IMR-90 (cell line): ENCODE data around the gene HNRNPR. TPM values are rescaled to one million over a fixed set of nuclear protein-coding genes. Genes with fewer than 3 reads are reported as not detected.

Experiments used
- ATAC-seq: fragments of 200-7000 bp; cut with Tn5 transposase; 2 replicates; pipeline ENCODE4 v1.9.1; 2020; ENCODE audit warnings: low read depth, mild to moderate bottlenecking, moderate library complexity
- BruUV-seq: library from RNA; stranded (reverse); fragments of 400-500 nt; replicated peaks from 2 replicates; lab custom pipeline; 2021; lab: Mats Ljungman, UMichigan
- CTCF ChIA-PET: fragments of 300-600 bp; formaldehyde crosslinking; extraction: SDS; loops from one replicate; lab custom pipeline; 2021; ENCODE audit warnings: antibody characterized with exemption; lab: Yijun Ruan, JAX
- POLR2A ChIA-PET: fragments of 300-600 bp; sonication (Branson Sonifier 250); formaldehyde crosslinking; loops from one replicate; lab custom pipeline; 2022; ENCODE audit warnings: antibody characterized with exemption; ENCODE audit not compliant: unreplicated experiment; lab: Charles Lee
- DNase-seq: peaks from one replicate; pipeline ENCODE4 v3.0.0; 2013
- H2AFZ ChIP-seq: replicated peaks from 2 replicates; pipeline ENCODE3; 2013; ENCODE audit warnings: low read length, mild to moderate bottlenecking; ENCODE audit not compliant: poor library complexity
- H2AK5ac ChIP-seq: 2 replicates; pipeline ENCODE4 v1.6.1; 2013; ENCODE audit warnings: low read depth, low read length, inconsistent platforms
- H2AK9ac ChIP-seq: replicated peaks from 2 replicates; pipeline ENCODE3; 2013; ENCODE audit warnings: mild to moderate bottlenecking, low read depth, low read length, moderate library complexity; ENCODE audit not compliant: poor library complexity
- H2BK120ac ChIP-seq: 2 replicates; pipeline ENCODE4 v1.6.1; 2013; ENCODE audit warnings: low read depth, low read length, inconsistent platforms
- H2BK15ac ChIP-seq: 3 replicates; pipeline ENCODE4 v1.6.1; 2013; ENCODE audit warnings: low read depth, low read length, inconsistent platforms
- H2BK20ac ChIP-seq: 2 replicates; pipeline ENCODE4 v1.6.1; 2013; ENCODE audit warnings: low read depth, mild to moderate bottlenecking, inconsistent platforms, low read length, moderate library complexity
- H2BK5ac ChIP-seq: 2 replicates; pipeline ENCODE4 v1.6.1; 2013; ENCODE audit warnings: mild to moderate bottlenecking, low read depth, low read length, inconsistent platforms; ENCODE audit not compliant: poor library complexity, severe bottlenecking
- H3K14ac ChIP-seq: replicated peaks from 2 replicates; pipeline ENCODE4 v1.6.1; 2013; ENCODE audit warnings: low read depth, low read length, inconsistent platforms
- H3K18ac ChIP-seq: 2 replicates; pipeline ENCODE4 v1.6.1; 2013; ENCODE audit warnings: low read depth, low read length, control low read depth
- H3K23ac ChIP-seq: 2 replicates; pipeline ENCODE4 v1.6.1; 2013; ENCODE audit warnings: low read depth, low read length, inconsistent platforms
- H3K27ac ChIP-seq: 2 replicates; pipeline ENCODE4 v1.5.1; 2013; ENCODE audit warnings: mild to moderate bottlenecking, control low read depth, low read length; ENCODE audit not compliant: insufficient read depth
- H3K27me3 ChIP-seq: 2 replicates; pipeline ENCODE4 v1.6.1; 2013; ENCODE audit warnings: low read length; ENCODE audit not compliant: control insufficient read depth, insufficient read depth
- H3K36me3 ChIP-seq: 2 replicates; pipeline ENCODE4 v1.6.1; 2013; ENCODE audit warnings: low read length, mixed read lengths; ENCODE audit not compliant: control insufficient read depth, insufficient read depth
- H3K4ac ChIP-seq: 2 replicates; pipeline ENCODE4 v1.6.1; 2013; ENCODE audit warnings: low read depth, low read length, inconsistent platforms
- H3K4me1 ChIP-seq: 2 replicates; pipeline ENCODE4 v1.6.1; 2013; ENCODE audit warnings: low read length, mixed read lengths; ENCODE audit not compliant: control insufficient read depth, insufficient read depth
- H3K4me2 ChIP-seq: 2 replicates; pipeline ENCODE4 v1.6.1; 2013; ENCODE audit warnings: low read depth, mild to moderate bottlenecking, control low read depth, low read length, moderate library complexity
- H3K4me3 ChIP-seq: 2 replicates; pipeline ENCODE4 v1.5.1; 2013; ENCODE audit warnings: low read depth, mild to moderate bottlenecking, control low read depth, low read length, moderate library complexity; ENCODE audit not compliant: insufficient read depth
- H3K56ac ChIP-seq: 2 replicates; pipeline ENCODE4 v1.6.1; 2013; ENCODE audit warnings: low read length, inconsistent platforms; ENCODE audit not compliant: insufficient read depth; ENCODE audit errors: extremely low read depth
- H3K79me1 ChIP-seq, 2 experiments: 2 replicates each; pipeline ENCODE4 v1.6.1; 2013; ENCODE audit warnings: low read length in 2 of 2, inconsistent platforms in 1 of 2, low read depth in 1 of 2
- H3K9ac ChIP-seq: 2 replicates; pipeline ENCODE4 v1.6.1; 2013; ENCODE audit warnings: low read depth, low read length, control low read depth
- H3K9me1 ChIP-seq: 2 replicates; pipeline ENCODE4 v1.6.1; 2013; ENCODE audit warnings: low read length, inconsistent platforms; ENCODE audit not compliant: insufficient read depth
- H3K9me3 ChIP-seq: 2 replicates; pipeline ENCODE4 v1.6.1; 2013; ENCODE audit warnings: low read length; ENCODE audit not compliant: control insufficient read depth, insufficient read depth
- H4K20me1 ChIP-seq: 2 replicates; pipeline ENCODE4 v1.6.1; 2013; ENCODE audit warnings: low read length, inconsistent platforms; ENCODE audit not compliant: insufficient read depth
- H4K5ac ChIP-seq: 2 replicates; pipeline ENCODE4 v1.6.1; 2013; ENCODE audit warnings: mild to moderate bottlenecking, low read depth, low read length, control low read depth
- H4K8ac ChIP-seq, 2 experiments: 2 replicates each; pipeline ENCODE4 v1.6.1; 2013; ENCODE audit warnings: low read depth in 2 of 2, low read length in 2 of 2, control low read depth in 1 of 2, inconsistent platforms in 1 of 2
- H4K91ac ChIP-seq: 2 replicates; pipeline ENCODE4 v1.6.1; 2013; ENCODE audit warnings: low read depth, low read length, inconsistent platforms; ENCODE audit not compliant: insufficient read depth
- BHLHE40 ChIP-seq: fragments of 150-350 bp; IDR thresholded peaks from 2 replicates; pipeline ENCODE4 v1.6.1; 2016; ENCODE audit warnings: mild to moderate bottlenecking, low read depth, low read length
- CEBPB ChIP-seq: IDR thresholded peaks from 2 replicates; pipeline ENCODE4 v1.6.1; 2012; ENCODE audit warnings: low read depth, low read length, improper control_type of control experiment
- CHD1 ChIP-seq: IDR thresholded peaks from 2 replicates; pipeline ENCODE4 v1.6.1; 2012; ENCODE audit warnings: low read depth, low read length, improper control_type of control experiment
- FOS ChIP-seq: fragments of 150-350 bp; IDR thresholded peaks from 2 replicates; pipeline ENCODE4 v1.6.1; 2016; ENCODE audit warnings: low read depth, low read length
- MAFK ChIP-seq: IDR thresholded peaks from 2 replicates; pipeline ENCODE4 v1.6.1; 2012; ENCODE audit warnings: low read depth, low read length, improper control_type of control experiment
- MXI1 ChIP-seq: IDR thresholded peaks from 2 replicates; pipeline ENCODE4 v1.6.1; 2012; ENCODE audit warnings: low read depth, mild to moderate bottlenecking, low read length, moderate library complexity, borderline replicate concordance
- NFE2L2 ChIP-seq: fragments of 150-350 bp; IDR thresholded peaks from 2 replicates; pipeline ENCODE4 v1.6.1; 2016; ENCODE audit warnings: low read depth, mild to moderate bottlenecking, low read length
- POLR2A ChIP-seq: IDR thresholded peaks from 2 replicates; pipeline ENCODE4 v1.6.1; 2012; ENCODE audit warnings: mild to moderate bottlenecking, low read depth, low read length
- RAD21 ChIP-seq: IDR thresholded peaks from 2 replicates; pipeline ENCODE4 v1.6.1; 2012; ENCODE audit warnings: low read length, improper control_type of control experiment
- SMC3 ChIP-seq: fragments of 150-350 bp; IDR thresholded peaks from 2 replicates; pipeline ENCODE4 v1.6.1; 2016; ENCODE audit warnings: low read depth, mild to moderate bottlenecking, antibody characterized with exemption, low read length, moderate library complexity
- WGBS, 2 experiments: methylation state at CpG; one replicate each; pipeline versions ENCODE4 v1.1.5 to v1.1.7; 2013; ENCODE audit warnings: missing lambda C conversion rate in 2 of 2; ENCODE audit not compliant: insufficient read length in 1 of 2; ENCODE audit errors: extremely low coverage in 2 of 2; 5-methylcytosine and 5-hydroxymethylcytosine counted together
- dilution Hi-C: fragments of 300-500 bp; cut with HindIII; formaldehyde crosslinking; loops from one replicate; pipeline ENCODE4 v1.14.3; 2018; ENCODE audit warnings: low sequenced_read_pairs; ENCODE audit not compliant: unreplicated experiment
- in situ Hi-C: fragments of 300-500 bp; cut with MboI; formaldehyde crosslinking; loops from 3 replicates; pipeline ENCODE4 v1.14.3; 2019; ENCODE audit warnings: low sequenced_read_pairs, inconsistent platforms, mixed read lengths
- intact Hi-C: fragments of 100-400 bp; cut with micrococcal nuclease; formaldehyde crosslinking; loops from 2 replicates; pipeline ENCODE4 v1.10.0; 2022
- polyA plus RNA-seq, 3 experiments: library from polyadenylated mRNA; depleted of rRNA; stranded (reverse); fragments of >200 nt; gene quantifications; 2 replicates each; pipeline ENCODE4 v1.2.3, GENCODE V29; 2012; ENCODE audit warnings: low replicate concordance in 1 of 3
- total RNA-seq: library from RNA; depleted of rRNA; stranded (reverse); fragments of >200 nt; gene quantifications from 2 replicates; pipeline ENCODE4 v1.2.3, GENCODE V29; 2012
- TF ChIP-seq, protein P1 (sequence below): conservative IDR thresholded peaks from 2 replicates; pipeline ENCODE4 v1.5.1; 2012; ENCODE audit warnings: mild to moderate bottlenecking, low read depth, low read length, improper control_type of control experiment
- TF ChIP-seq, protein P2 (sequence below): fragments of 150-350 bp; IDR thresholded peaks from 2 replicates; pipeline ENCODE4 v1.6.1; 2017; ENCODE audit warnings: mild to moderate bottlenecking, antibody characterized with exemption, low read length, low read depth
- TF ChIP-seq, protein P3 (sequence below): fragments of 150-350 bp; IDR thresholded peaks from 2 replicates; pipeline ENCODE4 v1.6.1; 2016; ENCODE audit warnings: low read depth, mild to moderate bottlenecking, low read length, moderate library complexity, borderline replicate concordance

HNRNPR gene
- total and polyA plus RNA-seq, 2 of the 4 experiments (the other 2 are of a cell fraction), result 99.7 to 111 TPM

DNA sequence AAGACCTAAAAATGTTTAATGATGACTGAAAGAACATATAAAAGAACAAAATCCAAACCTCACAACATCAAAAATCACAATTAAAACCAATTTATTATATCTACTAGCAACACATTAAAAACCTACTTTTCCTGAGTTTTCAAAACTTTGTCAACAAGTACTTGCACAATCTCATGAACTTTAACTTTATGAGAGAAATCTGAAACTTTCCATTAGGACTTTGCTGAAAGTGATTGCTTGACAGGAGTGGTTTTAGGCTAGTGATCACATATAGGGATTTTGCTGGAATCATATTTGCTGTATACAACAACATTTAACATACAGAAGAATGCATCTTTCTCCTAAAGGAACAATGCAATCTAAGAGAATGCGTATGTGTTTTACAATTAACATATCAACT, 13.2 kb downstream of the HNRNPR start:
- CTCF ChIA-PET, result no interaction called here
- Histone ChIP-seq H3K9ac (no peak overlapping the region), H4K8ac (no peak overlapping the region), H3K79me1 (peaks cover 22 to 77% of the 10 kb centered on the region in 2 experiments), H2BK120ac (no peak overlapping the region), H3K4me2 (no peak overlapping the region; the same call in 1 of the 2 replicates), H3K27ac (no peak overlapping the region), H2BK20ac (no peak overlapping the region), H4K91ac (no peak overlapping the region), H2AFZ (no peak overlapping the region), H3K4me1 (peaks cover 2% of the 10 kb centered on the region), H3K23ac (no peak overlapping the region), H3K9me1 (peaks cover 3% of the 10 kb centered on the region; the same call in 1 of the 2 replicates), H2BK15ac (no peak overlapping the region), H3K56ac (no peak overlapping the region), H3K27me3 (no peaks in the 10 kb centered on the region), H3K4me3 (no peak overlapping the region), H4K20me1 (peaks cover 61% of the 10 kb centered on the region), H3K36me3 (peaks cover 66% of the 10 kb centered on the region), H3K4ac (no peak overlapping the region), H3K18ac (no peak overlapping the region), H4K5ac (no peak overlapping the region), H3K14ac (no peak overlapping the region), H3K9me3 (no peaks in the 10 kb centered on the region), H2BK5ac (no peak overlapping the region), H2AK9ac (no peak overlapping the region), H2AK5ac (no peak overlapping the region)
- WGBS, 2 experiments, result no CpG with 5 or more reads among the region's 1 CpG
- BruUV-seq, result no TSS peak
- TF ChIP-seq NFE2L2, result no peak
- TF ChIP-seq MXI1, result no peak
- TF ChIP-seq, protein P1, sequence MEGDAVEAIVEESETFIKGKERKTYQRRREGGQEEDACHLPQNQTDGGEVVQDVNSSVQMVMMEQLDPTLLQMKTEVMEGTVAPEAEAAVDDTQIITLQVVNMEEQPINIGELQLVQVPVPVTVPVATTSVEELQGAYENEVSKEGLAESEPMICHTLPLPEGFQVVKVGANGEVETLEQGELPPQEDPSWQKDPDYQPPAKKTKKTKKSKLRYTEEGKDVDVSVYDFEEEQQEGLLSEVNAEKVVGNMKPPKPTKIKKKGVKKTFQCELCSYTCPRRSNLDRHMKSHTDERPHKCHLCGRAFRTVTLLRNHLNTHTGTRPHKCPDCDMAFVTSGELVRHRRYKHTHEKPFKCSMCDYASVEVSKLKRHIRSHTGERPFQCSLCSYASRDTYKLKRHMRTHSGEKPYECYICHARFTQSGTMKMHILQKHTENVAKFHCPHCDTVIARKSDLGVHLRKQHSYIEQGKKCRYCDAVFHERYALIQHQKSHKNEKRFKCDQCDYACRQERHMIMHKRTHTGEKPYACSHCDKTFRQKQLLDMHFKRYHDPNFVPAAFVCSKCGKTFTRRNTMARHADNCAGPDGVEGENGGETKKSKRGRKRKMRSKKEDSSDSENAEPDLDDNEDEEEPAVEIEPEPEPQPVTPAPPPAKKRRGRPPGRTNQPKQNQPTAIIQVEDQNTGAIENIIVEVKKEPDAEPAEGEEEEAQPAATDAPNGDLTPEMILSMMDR, result no peak
- no peak for TF ChIP-seq RAD21
- no peak for TF ChIP-seq MAFK
- TF ChIP-seq, protein P2, sequence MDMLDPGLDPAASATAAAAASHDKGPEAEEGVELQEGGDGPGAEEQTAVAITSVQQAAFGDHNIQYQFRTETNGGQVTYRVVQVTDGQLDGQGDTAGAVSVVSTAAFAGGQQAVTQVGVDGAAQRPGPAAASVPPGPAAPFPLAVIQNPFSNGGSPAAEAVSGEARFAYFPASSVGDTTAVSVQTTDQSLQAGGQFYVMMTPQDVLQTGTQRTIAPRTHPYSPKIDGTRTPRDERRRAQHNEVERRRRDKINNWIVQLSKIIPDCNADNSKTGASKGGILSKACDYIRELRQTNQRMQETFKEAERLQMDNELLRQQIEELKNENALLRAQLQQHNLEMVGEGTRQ, result no peak
- TF ChIP-seq BHLHE40, result no peak
- TF ChIP-seq POLR2A, result no peak
- TF ChIP-seq SMC3, result no peak
- TF ChIP-seq, protein P3, sequence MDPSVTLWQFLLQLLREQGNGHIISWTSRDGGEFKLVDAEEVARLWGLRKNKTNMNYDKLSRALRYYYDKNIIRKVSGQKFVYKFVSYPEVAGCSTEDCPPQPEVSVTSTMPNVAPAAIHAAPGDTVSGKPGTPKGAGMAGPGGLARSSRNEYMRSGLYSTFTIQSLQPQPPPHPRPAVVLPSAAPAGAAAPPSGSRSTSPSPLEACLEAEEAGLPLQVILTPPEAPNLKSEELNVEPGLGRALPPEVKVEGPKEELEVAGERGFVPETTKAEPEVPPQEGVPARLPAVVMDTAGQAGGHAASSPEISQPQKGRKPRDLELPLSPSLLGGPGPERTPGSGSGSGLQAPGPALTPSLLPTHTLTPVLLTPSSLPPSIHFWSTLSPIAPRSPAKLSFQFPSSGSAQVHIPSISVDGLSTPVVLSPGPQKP, result no peak
- no peak for TF ChIP-seq FOS
- no peak for TF ChIP-seq CHD1
- no peak for TF ChIP-seq CEBPB
- POLR2A ChIA-PET, result no interaction called here
- DNase-seq (no peak), ATAC-seq (no peak)
- dilution Hi-C loops (loop anchor here (10.0 kb wide), 1 partner anchor 94 kb away; the partner anchor contains the start of gene TCEA3), intact Hi-C loops (no loop called here), in situ Hi-C loops (no loop called here)
